ENCODE results near the gene HGS. TPM values are rescaled to one million over a fixed set of nuclear protein-coding genes. Genes with fewer than 3 reads are reported as not detected.
A peak's percentile ranks its signal among the peaks of the same experiment; 100 is the strongest.

The HGS gene
- total and polyA plus RNA-seq, 2 of the 13 experiments (the other 11 are each of a cell fraction or from before 2014, with no cell fraction given) = 73.3 to 78.1 TPM

DNA sequence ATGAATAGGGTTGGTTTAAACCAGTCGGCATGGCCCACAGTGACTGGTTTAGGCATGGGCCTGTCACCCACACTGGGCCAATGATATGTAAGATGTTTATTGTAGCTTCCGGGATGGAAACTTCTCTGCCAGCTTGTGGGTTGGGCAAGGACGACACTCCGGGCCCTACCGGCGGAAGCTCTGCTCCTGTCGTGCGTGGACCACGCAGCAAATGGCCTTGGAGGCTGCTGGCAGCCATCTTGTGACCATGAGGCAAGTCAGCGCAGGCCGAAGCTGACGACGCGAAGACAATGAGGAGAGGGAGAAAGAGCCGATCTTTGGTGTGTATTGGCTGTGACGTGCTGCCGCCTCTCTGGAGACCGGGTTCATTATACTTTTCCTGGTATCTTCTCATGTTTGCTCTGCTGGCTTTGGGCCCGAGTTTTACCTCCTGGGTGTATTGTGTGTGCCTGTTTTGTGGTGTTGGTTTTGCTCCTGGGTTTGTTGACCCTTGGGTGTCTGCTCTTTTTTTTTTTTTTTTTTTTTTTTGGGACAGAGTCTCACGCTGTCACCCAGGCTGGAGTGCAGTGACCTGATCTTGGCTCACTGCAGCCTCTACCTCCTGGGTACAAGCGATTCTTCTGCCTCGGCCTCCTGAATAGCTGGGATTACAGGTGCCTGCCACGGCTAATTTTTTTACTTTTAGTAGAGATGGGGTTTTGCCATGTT is 43.7 kb downstream of the HGS start (continued):
- TF ChIP-seq, protein P1, sequence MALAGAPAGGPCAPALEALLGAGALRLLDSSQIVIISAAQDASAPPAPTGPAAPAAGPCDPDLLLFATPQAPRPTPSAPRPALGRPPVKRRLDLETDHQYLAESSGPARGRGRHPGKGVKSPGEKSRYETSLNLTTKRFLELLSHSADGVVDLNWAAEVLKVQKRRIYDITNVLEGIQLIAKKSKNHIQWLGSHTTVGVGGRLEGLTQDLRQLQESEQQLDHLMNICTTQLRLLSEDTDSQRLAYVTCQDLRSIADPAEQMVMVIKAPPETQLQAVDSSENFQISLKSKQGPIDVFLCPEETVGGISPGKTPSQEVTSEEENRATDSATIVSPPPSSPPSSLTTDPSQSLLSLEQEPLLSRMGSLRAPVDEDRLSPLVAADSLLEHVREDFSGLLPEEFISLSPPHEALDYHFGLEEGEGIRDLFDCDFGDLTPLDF (CRISPR knock-in tag; IDR thresholded peaks at IDR 0.05) = peak; percentile 80
- TF ChIP-seq ASH2L (IDR thresholded peaks at IDR 0.05; ENCODE audit: insufficient read length, low read depth, low read length) = peak; percentile 62
- peak; percentile 94 for TF ChIP-seq DNMT1 (CRISPR knock-in tag; IDR thresholded peaks at IDR 0.05)
- TF ChIP-seq ETV5 (CRISPR knock-in tag; IDR thresholded peaks at IDR 0.05; ENCODE audit: borderline replicate concordance) = peak; percentile 87
- TF ChIP-seq, protein P2, sequence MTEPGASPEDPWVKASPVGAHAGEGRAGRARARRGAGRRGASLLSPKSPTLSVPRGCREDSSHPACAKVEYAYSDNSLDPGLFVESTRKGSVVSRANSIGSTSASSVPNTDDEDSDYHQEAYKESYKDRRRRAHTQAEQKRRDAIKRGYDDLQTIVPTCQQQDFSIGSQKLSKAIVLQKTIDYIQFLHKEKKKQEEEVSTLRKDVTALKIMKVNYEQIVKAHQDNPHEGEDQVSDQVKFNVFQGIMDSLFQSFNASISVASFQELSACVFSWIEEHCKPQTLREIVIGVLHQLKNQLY (CRISPR knock-in tag; IDR thresholded peaks at IDR 0.05) = peak; percentile 84
- TF ChIP-seq NR3C1 (CRISPR knock-in tag; IDR thresholded peaks at IDR 0.05) = no peak
- TF ChIP-seq, protein P3, sequence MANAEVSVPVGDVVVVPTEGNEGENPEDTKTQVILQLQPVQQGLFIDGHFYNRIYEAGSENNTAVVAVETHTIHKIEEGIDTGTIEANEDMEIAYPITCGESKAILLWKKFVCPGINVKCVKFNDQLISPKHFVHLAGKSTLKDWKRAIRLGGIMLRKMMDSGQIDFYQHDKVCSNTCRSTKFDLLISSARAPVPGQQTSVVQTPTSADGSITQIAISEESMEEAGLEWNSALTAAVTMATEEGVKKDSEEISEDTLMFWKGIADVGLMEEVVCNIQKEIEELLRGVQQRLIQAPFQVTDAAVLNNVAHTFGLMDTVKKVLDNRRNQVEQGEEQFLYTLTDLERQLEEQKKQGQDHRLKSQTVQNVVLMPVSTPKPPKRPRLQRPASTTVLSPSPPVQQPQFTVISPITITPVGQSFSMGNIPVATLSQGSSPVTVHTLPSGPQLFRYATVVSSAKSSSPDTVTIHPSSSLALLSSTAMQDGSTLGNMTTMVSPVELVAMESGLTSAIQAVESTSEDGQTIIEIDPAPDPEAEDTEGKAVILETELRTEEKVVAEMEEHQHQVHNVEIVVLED (CRISPR knock-in tag; IDR thresholded peaks at IDR 0.05; ENCODE audit: borderline replicate concordance) = peak; percentile 90
- TF ChIP-seq, protein P4, sequence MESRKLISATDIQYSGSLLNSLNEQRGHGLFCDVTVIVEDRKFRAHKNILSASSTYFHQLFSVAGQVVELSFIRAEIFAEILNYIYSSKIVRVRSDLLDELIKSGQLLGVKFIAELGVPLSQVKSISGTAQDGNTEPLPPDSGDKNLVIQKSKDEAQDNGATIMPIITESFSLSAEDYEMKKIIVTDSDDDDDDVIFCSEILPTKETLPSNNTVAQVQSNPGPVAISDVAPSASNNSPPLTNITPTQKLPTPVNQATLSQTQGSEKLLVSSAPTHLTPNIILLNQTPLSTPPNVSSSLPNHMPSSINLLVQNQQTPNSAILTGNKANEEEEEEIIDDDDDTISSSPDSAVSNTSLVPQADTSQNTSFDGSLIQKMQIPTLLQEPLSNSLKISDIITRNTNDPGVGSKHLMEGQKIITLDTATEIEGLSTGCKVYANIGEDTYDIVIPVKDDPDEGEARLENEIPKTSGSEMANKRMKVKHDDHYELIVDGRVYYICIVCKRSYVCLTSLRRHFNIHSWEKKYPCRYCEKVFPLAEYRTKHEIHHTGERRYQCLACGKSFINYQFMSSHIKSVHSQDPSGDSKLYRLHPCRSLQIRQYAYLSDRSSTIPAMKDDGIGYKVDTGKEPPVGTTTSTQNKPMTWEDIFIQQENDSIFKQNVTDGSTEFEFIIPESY (CRISPR knock-in tag; IDR thresholded peaks at IDR 0.05) = peak; percentile 90
- TF ChIP-seq, protein P5, sequence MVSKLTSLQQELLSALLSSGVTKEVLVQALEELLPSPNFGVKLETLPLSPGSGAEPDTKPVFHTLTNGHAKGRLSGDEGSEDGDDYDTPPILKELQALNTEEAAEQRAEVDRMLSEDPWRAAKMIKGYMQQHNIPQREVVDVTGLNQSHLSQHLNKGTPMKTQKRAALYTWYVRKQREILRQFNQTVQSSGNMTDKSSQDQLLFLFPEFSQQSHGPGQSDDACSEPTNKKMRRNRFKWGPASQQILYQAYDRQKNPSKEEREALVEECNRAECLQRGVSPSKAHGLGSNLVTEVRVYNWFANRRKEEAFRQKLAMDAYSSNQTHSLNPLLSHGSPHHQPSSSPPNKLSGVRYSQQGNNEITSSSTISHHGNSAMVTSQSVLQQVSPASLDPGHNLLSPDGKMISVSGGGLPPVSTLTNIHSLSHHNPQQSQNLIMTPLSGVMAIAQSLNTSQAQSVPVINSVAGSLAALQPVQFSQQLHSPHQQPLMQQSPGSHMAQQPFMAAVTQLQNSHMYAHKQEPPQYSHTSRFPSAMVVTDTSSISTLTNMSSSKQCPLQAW (CRISPR knock-in tag; IDR thresholded peaks at IDR 0.05) = peak; percentile 88
- TF ChIP-seq KDM5A (IDR thresholded peaks at IDR 0.05; ENCODE audit: borderline replicate concordance, low read length) = no peak
- peak; percentile 94 for TF ChIP-seq ZNF12 (CRISPR knock-in tag; IDR thresholded peaks at IDR 0.05)
- peak; percentile 98 for TF ChIP-seq ZNF773 (CRISPR knock-in tag; IDR thresholded peaks at IDR 0.05; ENCODE audit: borderline replicate concordance)
- TF ChIP-seq MED8 (CRISPR knock-in tag; IDR thresholded peaks at IDR 0.05; ENCODE audit: insufficient replicate concordance) = peak; percentile 84
- TF ChIP-seq SMAD3 (CRISPR knock-in tag; IDR thresholded peaks at IDR 0.05) = peak; percentile 93
- peak; percentile 100 for TF ChIP-seq NKX3-1 (CRISPR knock-in tag; IDR thresholded peaks at IDR 0.05)
- TF ChIP-seq JUNB (CRISPR knock-in tag; IDR thresholded peaks at IDR 0.05; ENCODE audit: borderline replicate concordance) = peak; percentile 90
- peak; percentile 86 for TF ChIP-seq ZKSCAN5 (CRISPR knock-in tag; IDR thresholded peaks at IDR 0.05)
- peak; percentile 100 for TF ChIP-seq NFKB2 (CRISPR knock-in tag; IDR thresholded peaks at IDR 0.05; ENCODE audit: borderline replicate concordance)
